Mesodermal cell (in vitro differentiated cells): ENCODE results near the gene SLC25A12.
"Not testable (repeated sequence)": the region's sequence is repeated elsewhere in the genome, so short reads cannot be mapped to it uniquely, and the experiment has no call there.

Experiments
- H3K27ac ChIP-seq: 2 replicates; pipeline ENCODE4 v1.7.0; 2013; ENCODE audit warnings: mild to moderate bottlenecking, low read depth, low read length, moderate library complexity; ENCODE audit not compliant: severe bottlenecking
- H3K36me3 ChIP-seq: 2 replicates; pipeline ENCODE4 v1.7.1; 2013; ENCODE audit warnings: mild to moderate bottlenecking, low read length, moderate library complexity; ENCODE audit not compliant: control insufficient read depth, insufficient read depth
- H3K4me1 ChIP-seq: one replicate; pipeline ENCODE4 v1.7.1; 2013; ENCODE audit warnings: mild to moderate bottlenecking, low read length; ENCODE audit not compliant: insufficient read depth, control insufficient read depth, poor library complexity, severe bottlenecking
- H3K4me3 ChIP-seq: 2 replicates; pipeline ENCODE4 v1.7.0; 2013; ENCODE audit warnings: low read length, control low read depth, mild to moderate bottlenecking; ENCODE audit not compliant: insufficient read depth, poor library complexity, severe bottlenecking; ENCODE audit errors: extremely low read depth
- H3K9me3 ChIP-seq: 2 replicates; pipeline ENCODE4 v1.7.1; 2013; ENCODE audit warnings: mild to moderate bottlenecking, low read length, moderate library complexity; ENCODE audit not compliant: control insufficient read depth
- WGBS, 2 experiments: methylation state at CpG; one replicate each; pipeline ENCODE4 v1.1.5; 2013; ENCODE audit warnings: missing lambda C conversion rate in 2 of 2; ENCODE audit not compliant: insufficient coverage in 2 of 2; 5-methylcytosine and 5-hydroxymethylcytosine counted together

Gene SLC25A12

GRCh38 chr2:171791361-171791760 is 102.7 kb downstream of the SLC25A12 start:
- peaks cover 14% of the 10 kb centered on the region for H3K4me1 ChIP-seq

GRCh38 chr2:171789956-171790355 is 104.1 kb downstream of the SLC25A12 start:
- Histone ChIP-seq H3K36me3 (peaks cover 6% of the 10 kb centered on the region), H3K27ac (no peak overlapping the region), H3K9me3 (no peaks in the 10 kb centered on the region), H3K4me3 (no peak overlapping the region), H3K4me1 (peaks cover 11% of the 10 kb centered on the region)
- 81 to 100% methylated on average over 1 to 6 of the region's 6 CpGs for WGBS, 2 experiments

More at GRCh38 chr2:171791361-171791760, 102.7 kb downstream of the SLC25A12 start:
- Histone ChIP-seq H3K27ac (no peak overlapping the region), H3K36me3 (no peaks in the 10 kb centered on the region), H3K4me3 (no peak overlapping the region), H3K9me3 (no peaks in the 10 kb centered on the region)
- 63 to 86% methylated on average over 2 to 3 of the region's 4 CpGs for WGBS, 2 experiments

GRCh38 chr2:171788316-171788993 is 105.6 kb downstream of the SLC25A12 start:
- no peak overlapping the region for H3K4me3 ChIP-seq
- H3K27ac ChIP-seq, result no peak overlapping the region
- H3K9me3 ChIP-seq, result no peaks in the 10 kb centered on the region
- no peaks in the 10 kb centered on the region for H3K4me1 ChIP-seq
- 38 to 40% methylated on average over 1 to 5 of the region's 7 CpGs for WGBS, 2 experiments
- peaks cover 9% of the 10 kb centered on the region for H3K36me3 ChIP-seq

- H3K27ac ChIP-seq, result no peak overlapping the region
- H3K4me3 ChIP-seq, result no peak overlapping the region
- H3K9me3 ChIP-seq, result no peaks in the 10 kb centered on the region
- WGBS, 2 experiments, result 70 to 73% methylated on average over 9 of the region's 11 CpGs
- peaks cover 9% of the 10 kb centered on the region for H3K36me3 ChIP-seq
- H3K4me1 ChIP-seq, result no peaks in the 10 kb centered on the region
Measured at GRCh38 chr2:171787333-171788072, 106.5 kb downstream of the SLC25A12 start.

- Histone ChIP-seq H3K9me3 (no peaks in the 10 kb centered on the region), H3K4me1 (no peaks in the 10 kb centered on the region), H3K4me3 (no peak overlapping the region), H3K27ac (no peak overlapping the region), H3K36me3 (peaks cover 9% of the 10 kb centered on the region)
- 58 to 61% methylated on average over 3 of the region's 3 CpGs for WGBS, 2 experiments
Measured at GRCh38 chr2:171785450-171785849, 108.6 kb downstream of the SLC25A12 start.

GRCh38 chr2:171778515-171778914 is 115.5 kb downstream of the SLC25A12 start:
- no peak overlapping the region for H3K27ac ChIP-seq
- H3K4me3 ChIP-seq, result no peak overlapping the region
- H3K4me1 ChIP-seq, result no peaks in the 10 kb centered on the region
- no peaks in the 10 kb centered on the region for H3K36me3 ChIP-seq
- peaks cover 12% of the 10 kb centered on the region for H3K9me3 ChIP-seq
- 83% methylated on average over 2 of the region's 3 CpGs; no CpG with 5 or more reads in 1 of the 2 experiments for WGBS, 2 experiments

GRCh38 chr2:171774581-171774980 is 119.5 kb downstream of the SLC25A12 start:
- WGBS, 2 experiments, result 100% methylated on average over 10 of the region's 35 CpGs; no CpG with 5 or more reads in 1 of the 2 experiments
- H3K9me3 ChIP-seq, result peaks cover 20% of the 10 kb centered on the region
- H3K27ac ChIP-seq, H3K4me3 ChIP-seq, H3K4me1 ChIP-seq, H3K36me3 ChIP-seq: not testable (repeated sequence)

GRCh38 chr2:171772373-171772772 is 121.7 kb downstream of the SLC25A12 start:
- H3K4me3 ChIP-seq, result no peak overlapping the region
- H3K9me3 ChIP-seq, result peaks cover 11% of the 10 kb centered on the region
- no peaks in the 10 kb centered on the region for H3K4me1 ChIP-seq
- H3K27ac ChIP-seq, result no peak overlapping the region
- no peaks in the 10 kb centered on the region for H3K36me3 ChIP-seq
- WGBS, 2 experiments, result 100% methylated on average over 1 of the region's 5 CpGs; no CpG with 5 or more reads in 1 of the 2 experiments

GRCh38 chr2:171771463-171771862 is 122.6 kb downstream of the SLC25A12 start:
- no peaks in the 10 kb centered on the region for H3K36me3 ChIP-seq
- H3K27ac ChIP-seq, result no peak overlapping the region
- no peaks in the 10 kb centered on the region for H3K4me1 ChIP-seq
- peaks cover 8% of the 10 kb centered on the region for H3K9me3 ChIP-seq
- no peak overlapping the region for H3K4me3 ChIP-seq

- peaks cover 9% of the 10 kb centered on the region for H3K4me1 ChIP-seq
- peaks cover 42% of the 10 kb centered on the region for H3K36me3 ChIP-seq
- H3K9me3 ChIP-seq, result no peaks in the 10 kb centered on the region
- peak overlapping the region; percentile 23 for H3K27ac ChIP-seq
- WGBS, 2 experiments, result 85 to 93% methylated on average over 2 of the region's 3 CpGs
- no peak overlapping the region for H3K4me3 ChIP-seq
Measured at GRCh38 chr2:171763602-171764001, 130.4 kb downstream of the SLC25A12 start.
